ENCODE results near the gene ANO9. TPM values are rescaled to one million over a fixed set of nuclear protein-coding genes. Genes with fewer than 3 reads are reported as not detected.

ANO9 gene
- total RNA-seq, 4 donors from 2014 or later, result 0.44 to 1.5 (median 0.63) TPM

GRCh38 chr11:406796-407650 is 34.8 kb downstream of the ANO9 start:
- no peak for TF ChIP-seq CTCF (IDR thresholded peaks at IDR 0.05; ENCODE audit: low read depth)

GRCh38 chr11:405954-406795 is 35.6 kb downstream of the ANO9 start:
- TF ChIP-seq CTCF (IDR thresholded peaks at IDR 0.05; ENCODE audit: low read depth), result no peak

GRCh38 chr11:405323-405953 is 36.4 kb downstream of the ANO9 start:
- no peak for TF ChIP-seq CTCF (IDR thresholded peaks at IDR 0.05; ENCODE audit: low read depth)

- TF ChIP-seq CTCF (IDR thresholded peaks at IDR 0.05; ENCODE audit: low read depth), result no peak
These were observed 37.1 kb downstream of the ANO9 start for GRCh38 chr11:404551-405264.

- TF ChIP-seq CTCF (IDR thresholded peaks at IDR 0.05; ENCODE audit: low read depth), result no peak
These were observed 37.9 kb downstream of the ANO9 start for GRCh38 chr11:403761-404431.

GRCh38 chr11:403021-403760 is 38.6 kb downstream of the ANO9 start:
- TF ChIP-seq CTCF (IDR thresholded peaks at IDR 0.05; ENCODE audit: low read depth), result no peak
